Natural killer cell (primary cell): Measurements from ENCODE around the gene MYO9A. TPM values are rescaled to one million over a fixed set of nuclear protein-coding genes. Genes with fewer than 3 reads are reported as not detected.

ENCODE experiments used
- ATAC-seq, 3 donors: fragments of 150-1000 bp in 2 of 3; fragments of 200-7000 bp in 1 of 3; cut with Tn5 transposase; 1 replicate in 1 of 3; 2 replicates in 2 of 3; pipeline ENCODE4 v1.10.0; 2021; ENCODE audit warnings: mild to moderate bottlenecking in 2 of 3, moderate library complexity in 2 of 3
- DNase-seq, 2 donors: peaks; one replicate each; pipeline versions ENCODE4 v3.0.0 to v3.0.0-alpha.2; 2013 to 2021; ENCODE audit warnings: mixed read lengths in 1 of 2
- H3K27ac ChIP-seq: one replicate; pipeline ENCODE4 v1.5.1; 2013; ENCODE audit warnings: mild to moderate bottlenecking, low read length
- H3K27me3 ChIP-seq: one replicate; pipeline ENCODE4 v1.6.1; 2013; ENCODE audit warnings: low read length; ENCODE audit not compliant: control insufficient read depth, insufficient read depth
- H3K36me3 ChIP-seq: one replicate; pipeline ENCODE4 v1.6.1; 2013; ENCODE audit warnings: low read length; ENCODE audit not compliant: control insufficient read depth, insufficient read depth
- H3K4me1 ChIP-seq: one replicate; pipeline ENCODE4 v1.6.1; 2013; ENCODE audit warnings: low read length; ENCODE audit not compliant: control insufficient read depth, insufficient read depth
- H3K4me3 ChIP-seq: one replicate; pipeline ENCODE4 v1.5.1; 2013; ENCODE audit warnings: low read length
- H3K9me3 ChIP-seq: one replicate; pipeline ENCODE4 v1.6.1; 2013; ENCODE audit warnings: low read length; ENCODE audit not compliant: control insufficient read depth, insufficient read depth
- H3K27ac Mint-ChIP-seq, 2 donors: one replicate each; pipeline ENCODE4 v1.8.0; 2022; ENCODE audit warnings: mild to moderate bottlenecking in 2 of 2, mixed read lengths in 2 of 2, moderate library complexity in 1 of 2
- H3K27me3 Mint-ChIP-seq, 2 donors: one replicate each; pipeline ENCODE4 v1.8.0; 2022; ENCODE audit warnings: low read depth in 2 of 2, mixed read lengths in 2 of 2
- H3K36me3 Mint-ChIP-seq: one replicate; pipeline ENCODE4 v1.8.0; 2022; ENCODE audit warnings: mixed read lengths
- H3K4me1 Mint-ChIP-seq, 2 donors: one replicate each; pipeline ENCODE4 v1.8.0; 2022; ENCODE audit warnings: mixed read lengths in 2 of 2
- H3K4me3 Mint-ChIP-seq: one replicate; pipeline ENCODE4 v1.8.0; 2022; ENCODE audit warnings: mild to moderate bottlenecking, moderate library complexity, mixed read lengths
- H3K9me3 Mint-ChIP-seq, 2 donors: one replicate each; pipeline ENCODE4 v1.8.0; 2022; ENCODE audit warnings: mixed read lengths in 2 of 2
- CTCF ChIP-seq: fragments of 200-600 bp; IDR thresholded peaks from one replicate; pipeline ENCODE4 v1.8.0; 2022; ENCODE audit warnings: antibody characterized with exemption
- WGBS: methylation state at CpG from one replicate; pipeline ENCODE4 v1.1.7; 2013; ENCODE audit warnings: missing lambda C conversion rate; ENCODE audit not compliant: insufficient coverage; 5-methylcytosine and 5-hydroxymethylcytosine counted together
- intact Hi-C: fragments of 100-400 bp; cut with micrococcal nuclease; formaldehyde crosslinking; loops from one replicate; pipeline ENCODE4 v1.14.2; 2022
- total RNA-seq, 4 donors: library from RNA; stranded (reverse); fragments of 120-200 nt in 1 of 4; gene quantifications; one replicate each; pipeline versions ENCODE4 v1.2.3 to v1.2.4, GENCODE V29; 2013 to 2022

The MYO9A gene
- total RNA-seq, 3 donors from 2014 or later (not counting 1 experiment from before 2014, with no cell fraction given) = 36.3 to 40.4 (median 37.3) TPM

DNA sequence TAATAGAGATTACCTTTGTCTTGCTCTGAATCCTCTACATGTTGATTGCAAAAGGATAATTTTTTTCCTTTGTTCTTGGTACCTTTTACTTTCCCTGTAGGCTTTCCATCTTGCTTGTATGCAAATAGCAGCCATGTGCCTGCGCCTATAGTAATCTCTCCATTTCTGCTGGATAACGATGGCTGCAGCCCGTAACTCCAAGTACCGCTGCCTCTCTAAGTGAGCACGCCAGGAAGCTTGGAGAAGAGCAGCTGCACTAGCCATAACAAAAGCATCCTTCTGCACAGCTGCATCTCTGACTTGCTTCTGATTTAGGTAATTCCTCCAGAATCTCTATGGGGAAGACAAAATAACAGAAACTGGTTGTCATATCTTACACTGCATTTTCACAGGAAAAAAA, 218.3 kb downstream of the MYO9A start:
- no peaks in the 10 kb centered on the region for H3K9me3 ChIP-seq
- WGBS = 98% methylated on average over 5 of the region's 5 CpGs

GRCh38 chr15:71893691-71894090, 224.3 kb downstream of the MYO9A start:
- Mint-ChIP-seq H3K27ac (no peak overlapping the region), H3K36me3 (peaks cover 33% of the 10 kb centered on the region), H3K4me1 (no peaks in the 10 kb centered on the region), H3K9me3 (no peaks in the 10 kb centered on the region), H3K27me3 (no peaks in the 10 kb centered on the region), H3K4me3 (no peak overlapping the region)
- H3K27ac ChIP-seq = no peak overlapping the region
- no peak for TF ChIP-seq CTCF
- DNase-seq (no peak), ATAC-seq (no peak)
- intact Hi-C loops = no loop called here
- peaks cover 17% of the 10 kb centered on the region for H3K36me3 ChIP-seq
- H3K4me3 ChIP-seq = no peak overlapping the region
- no peaks in the 10 kb centered on the region for H3K9me3 ChIP-seq
- no CpG with 5 or more reads among the region's 1 CpG for WGBS
- no peaks in the 10 kb centered on the region for H3K4me1 ChIP-seq
- no peaks in the 10 kb centered on the region for H3K27me3 ChIP-seq

More for the DNA sequence above, 218.3 kb downstream of the MYO9A start:
- no peak overlapping the region for H3K4me3 ChIP-seq
- ATAC-seq = no peak
- no peak for DNase-seq
- Mint-ChIP-seq H3K4me3 (no peak overlapping the region), H3K4me1 (no peaks in the 10 kb centered on the region), H3K27me3 (no peaks in the 10 kb centered on the region), H3K27ac (no peak overlapping the region), H3K36me3 (peaks cover 19% of the 10 kb centered on the region), H3K9me3 (no peaks in the 10 kb centered on the region)
- intact Hi-C loops = no loop called here
- TF ChIP-seq CTCF = no peak
- peaks cover 16% of the 10 kb centered on the region for H3K36me3 ChIP-seq
- H3K27me3 ChIP-seq = no peaks in the 10 kb centered on the region
- no peak overlapping the region for H3K27ac ChIP-seq
- H3K4me1 ChIP-seq = no peaks in the 10 kb centered on the region

DNA sequence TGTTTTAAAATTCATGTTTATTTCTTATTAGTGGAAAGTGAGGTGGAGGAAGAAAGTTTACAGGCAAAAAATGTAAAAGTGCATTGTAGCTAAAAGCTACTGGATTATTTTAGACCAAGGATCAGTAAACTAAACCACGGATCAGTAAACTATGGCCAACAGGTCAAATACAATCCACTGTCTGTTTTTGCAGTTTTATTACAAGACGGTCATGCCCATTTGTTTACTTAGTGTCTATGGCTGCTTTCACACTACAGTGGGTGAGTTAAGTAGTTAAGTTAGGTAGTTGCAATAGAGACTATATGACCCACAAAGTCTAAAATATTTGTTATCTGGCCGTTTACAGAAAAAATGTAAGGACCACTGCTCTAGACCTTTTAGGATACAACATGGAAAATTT, 225.6 kb downstream of the MYO9A start:
- H3K4me3 ChIP-seq = no peak overlapping the region
- TF ChIP-seq CTCF = no peak
- Mint-ChIP-seq H3K36me3 (peaks cover 35% of the 10 kb centered on the region), H3K4me1 (no peaks in the 10 kb centered on the region), H3K4me3 (no peak overlapping the region), H3K9me3 (no peaks in the 10 kb centered on the region), H3K27me3 (no peaks in the 10 kb centered on the region), H3K27ac (no peak overlapping the region)
- H3K4me1 ChIP-seq = no peaks in the 10 kb centered on the region
- ATAC-seq = no peak
- H3K9me3 ChIP-seq = no peaks in the 10 kb centered on the region
- 98% methylated on average over 3 of the region's 3 CpGs for WGBS
- peaks cover 13% of the 10 kb centered on the region for H3K36me3 ChIP-seq
- no peaks in the 10 kb centered on the region for H3K27me3 ChIP-seq
- intact Hi-C loops = no loop called here
- DNase-seq = no peak
- H3K27ac ChIP-seq = no peak overlapping the region

GRCh38 chr15:71891026-71891425, 226.9 kb downstream of the MYO9A start:
- H3K4me3 Mint-ChIP-seq = no peak overlapping the region
- ATAC-seq (no peak), DNase-seq (no peak)
- no peak for TF ChIP-seq CTCF
- H3K4me1 Mint-ChIP-seq = no peaks in the 10 kb centered on the region
- no peaks in the 10 kb centered on the region for H3K27me3 Mint-ChIP-seq
- H3K27ac ChIP-seq = no peak overlapping the region
- no peak overlapping the region for H3K4me3 ChIP-seq
- no peaks in the 10 kb centered on the region for H3K27me3 ChIP-seq
- no peaks in the 10 kb centered on the region for H3K9me3 Mint-ChIP-seq
- H3K36me3 Mint-ChIP-seq = peaks cover 36% of the 10 kb centered on the region
- H3K9me3 ChIP-seq = no peaks in the 10 kb centered on the region
- intact Hi-C loops = no loop called here
- H3K36me3 ChIP-seq = peaks cover 22% of the 10 kb centered on the region
- 80% methylated on average over 4 of the region's 4 CpGs for WGBS
- no peaks in the 10 kb centered on the region for H3K4me1 ChIP-seq
- no peak overlapping the region for H3K27ac Mint-ChIP-seq
